Measurements from ENCODE around the gene SMTNL1.

SMTNL1 gene

DNA sequence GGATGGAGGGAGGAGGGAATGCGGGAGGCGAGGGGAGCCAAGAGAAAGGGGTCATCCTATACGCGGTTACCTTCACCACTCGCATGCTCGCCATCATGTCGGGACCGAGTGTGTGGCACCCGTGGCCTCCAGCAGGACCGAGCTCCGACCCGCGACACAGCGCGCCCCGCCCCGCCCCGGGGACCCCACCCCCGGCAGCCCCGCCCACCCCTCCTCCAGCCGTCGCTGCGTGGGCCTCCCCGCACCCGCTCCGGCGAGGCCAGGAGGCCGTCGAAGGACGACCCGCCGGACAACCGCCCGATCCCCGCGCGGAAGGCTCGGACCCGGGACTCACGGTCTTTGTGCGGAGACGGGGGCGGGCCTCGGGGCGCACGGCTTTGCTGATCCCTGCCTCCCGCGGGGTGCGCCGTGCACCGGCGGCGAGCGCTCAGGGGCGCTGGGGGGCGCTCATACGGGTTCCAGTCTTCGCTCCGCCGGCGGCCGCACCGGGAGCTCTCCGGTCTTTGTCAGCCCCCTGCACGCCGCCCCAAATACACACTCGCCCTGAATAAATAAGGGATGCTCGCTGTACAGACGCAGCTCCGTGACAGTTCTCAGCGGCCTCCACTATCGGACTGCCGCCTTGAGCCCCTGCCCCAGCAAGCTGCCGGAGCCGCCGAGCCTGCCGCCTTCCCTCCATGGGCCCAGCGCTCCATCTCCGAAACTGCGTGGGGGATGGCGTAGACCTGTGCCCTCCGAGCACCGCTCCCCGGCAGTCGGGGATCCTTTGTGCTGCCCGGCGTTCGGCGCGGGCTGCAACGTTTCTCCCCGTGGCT, 30.3 kb downstream of the SMTNL1 start, which contains the start of gene UBE2L6:
TSS of gene UBE2L6 (minus strand) at position 158 of the 815 bp plus-strand sequence. CDS start at position 97, 61 bp downstream.
- H3K4me3 ChIP-seq (ENCODE audit: low read depth, low read length) = peak within 1 kb of the TSS; percentile 88
- peak; percentile 30 for DNase-seq (ENCODE audit: low read depth)
- TF ChIP-seq, protein P1, sequence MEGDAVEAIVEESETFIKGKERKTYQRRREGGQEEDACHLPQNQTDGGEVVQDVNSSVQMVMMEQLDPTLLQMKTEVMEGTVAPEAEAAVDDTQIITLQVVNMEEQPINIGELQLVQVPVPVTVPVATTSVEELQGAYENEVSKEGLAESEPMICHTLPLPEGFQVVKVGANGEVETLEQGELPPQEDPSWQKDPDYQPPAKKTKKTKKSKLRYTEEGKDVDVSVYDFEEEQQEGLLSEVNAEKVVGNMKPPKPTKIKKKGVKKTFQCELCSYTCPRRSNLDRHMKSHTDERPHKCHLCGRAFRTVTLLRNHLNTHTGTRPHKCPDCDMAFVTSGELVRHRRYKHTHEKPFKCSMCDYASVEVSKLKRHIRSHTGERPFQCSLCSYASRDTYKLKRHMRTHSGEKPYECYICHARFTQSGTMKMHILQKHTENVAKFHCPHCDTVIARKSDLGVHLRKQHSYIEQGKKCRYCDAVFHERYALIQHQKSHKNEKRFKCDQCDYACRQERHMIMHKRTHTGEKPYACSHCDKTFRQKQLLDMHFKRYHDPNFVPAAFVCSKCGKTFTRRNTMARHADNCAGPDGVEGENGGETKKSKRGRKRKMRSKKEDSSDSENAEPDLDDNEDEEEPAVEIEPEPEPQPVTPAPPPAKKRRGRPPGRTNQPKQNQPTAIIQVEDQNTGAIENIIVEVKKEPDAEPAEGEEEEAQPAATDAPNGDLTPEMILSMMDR (conservative IDR thresholded peaks at IDR 0.05; ENCODE audit: low read depth, low read length) = no peak

DNA sequence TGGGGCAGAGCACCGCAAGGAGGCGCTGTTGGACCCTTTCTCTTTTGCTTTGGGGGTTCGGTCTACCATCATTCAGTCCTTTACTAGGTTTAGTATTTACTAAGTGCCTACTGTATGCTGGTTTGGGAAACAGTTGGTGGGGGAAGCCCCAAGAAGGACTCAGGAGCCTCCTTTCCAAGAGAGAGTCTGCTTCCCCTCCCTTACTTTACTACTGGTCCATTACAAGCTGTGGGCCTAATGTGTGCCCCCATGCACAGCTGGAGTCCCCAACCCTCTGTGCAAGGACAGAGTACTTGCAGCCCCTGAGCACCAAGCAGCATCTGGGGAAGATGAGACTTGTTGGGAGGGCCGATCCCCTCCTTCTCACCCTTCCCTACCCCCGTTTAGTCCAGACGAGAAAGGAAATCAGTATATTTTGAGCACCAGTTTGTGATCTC, 31.0 kb downstream of the SMTNL1 start:
- H3K4me3 ChIP-seq (ENCODE audit: low read depth, low read length) = peak overlapping the region; percentile 88
- DNase-seq (ENCODE audit: low read depth) = peak; percentile 82
- TF ChIP-seq, protein P1 (conservative IDR thresholded peaks at IDR 0.05; ENCODE audit: low read depth, low read length) = peak; percentile 94

DNA sequence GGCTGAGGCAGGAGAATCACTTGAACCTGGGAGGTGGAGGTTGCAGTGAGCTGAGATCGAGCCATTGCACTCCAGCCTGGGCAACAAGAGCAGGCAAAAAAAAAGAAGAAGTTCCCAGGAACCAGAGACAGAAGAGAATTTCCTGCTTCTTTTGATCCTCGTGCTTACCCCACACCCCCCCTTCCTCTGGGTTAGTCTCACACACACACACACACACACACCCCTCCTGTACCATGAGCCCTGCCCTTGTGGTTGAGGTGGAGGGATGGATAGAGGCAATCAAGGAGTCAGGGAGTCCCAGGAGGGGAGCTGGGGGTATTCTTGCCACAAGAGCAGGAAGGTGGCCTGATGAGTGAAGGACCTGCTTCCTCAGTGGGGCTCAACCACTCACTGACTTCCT, 34.2 kb downstream of the SMTNL1 start:
- DNase-seq (ENCODE audit: low read depth) = no peak
- TF ChIP-seq, protein P1 (conservative IDR thresholded peaks at IDR 0.05; ENCODE audit: low read depth, low read length) = no peak
- H3K4me3 ChIP-seq (ENCODE audit: low read depth, low read length) = no peak overlapping the region

DNA sequence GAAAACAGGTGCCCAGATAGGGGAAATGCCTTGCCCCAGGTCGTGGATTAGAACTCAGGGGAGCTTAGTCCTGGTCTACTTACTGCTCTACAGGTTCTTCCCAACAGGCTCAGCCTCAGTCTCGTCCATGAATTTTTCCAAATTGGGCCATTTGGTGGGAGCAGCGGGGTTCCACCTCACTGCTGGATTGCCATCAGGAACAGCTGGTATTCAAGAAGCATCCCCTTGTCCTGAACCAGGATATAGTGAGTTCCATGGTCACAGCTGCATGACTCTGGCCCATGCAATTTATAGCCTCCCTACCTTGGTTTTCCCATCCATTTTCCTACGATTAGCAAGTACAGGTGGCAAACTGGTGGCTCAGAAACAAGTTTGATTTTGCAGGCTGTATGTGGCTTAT, 36.7 kb downstream of the SMTNL1 start:
- no peak for DNase-seq (ENCODE audit: low read depth)
- no peak overlapping the region for H3K4me3 ChIP-seq (ENCODE audit: low read depth, low read length)
- TF ChIP-seq, protein P1 (conservative IDR thresholded peaks at IDR 0.05; ENCODE audit: low read depth, low read length) = no peak

DNA sequence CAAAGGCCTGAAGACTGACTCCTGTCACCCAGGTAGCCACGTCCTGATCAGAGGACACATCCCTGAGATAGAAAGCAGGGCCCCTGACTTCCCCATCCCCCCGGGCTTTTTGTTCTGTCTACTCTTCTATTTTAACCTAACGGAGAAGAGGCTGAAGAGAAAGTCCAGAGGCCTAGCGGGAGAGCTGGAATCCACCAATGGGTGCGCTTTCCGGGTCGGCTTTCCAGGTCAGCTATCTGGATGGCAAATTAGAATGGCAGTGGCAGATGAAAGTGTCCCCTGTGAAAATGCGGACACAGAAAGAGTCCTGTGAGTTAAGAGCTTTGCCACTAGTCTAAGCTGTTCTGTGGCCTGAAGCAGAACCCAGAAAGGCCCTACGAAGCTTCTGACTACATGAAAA, 46.9 kb downstream of the SMTNL1 start:
- no peak overlapping the region for H3K4me3 ChIP-seq (ENCODE audit: low read depth, low read length)
- TF ChIP-seq, protein P1 (conservative IDR thresholded peaks at IDR 0.05; ENCODE audit: low read depth, low read length) = no peak
- no peak for DNase-seq (ENCODE audit: low read depth)

DNA sequence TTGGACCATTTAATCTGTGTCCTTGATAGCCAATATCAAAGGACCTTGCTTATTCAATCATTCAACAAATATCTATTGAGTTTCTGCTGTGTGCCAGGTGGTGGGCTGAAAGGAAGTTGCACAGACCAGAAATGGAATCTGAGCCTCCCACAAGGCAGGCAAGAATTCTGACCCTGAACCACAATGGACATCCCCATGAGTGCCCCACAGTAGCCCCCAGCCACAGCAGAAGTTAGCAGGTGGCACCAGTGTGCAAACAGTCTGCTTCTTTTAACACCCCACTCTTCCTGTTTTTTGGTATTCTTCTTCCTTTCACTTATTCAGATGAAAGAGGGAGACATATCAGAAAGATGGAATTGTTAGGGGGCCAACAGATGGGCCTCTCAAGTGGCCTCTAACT, 47.9 kb downstream of the SMTNL1 start:
- TF ChIP-seq, protein P1 (conservative IDR thresholded peaks at IDR 0.05; ENCODE audit: low read depth, low read length) = no peak
- DNase-seq (ENCODE audit: low read depth) = peak; percentile 19

More for the DNA sequence above, 47.9 kb downstream of the SMTNL1 start:
- H3K4me3 ChIP-seq (ENCODE audit: low read depth, low read length) = no peak overlapping the region
